Testis (tissue), 3 donors: ENCODE results near the gene KCND3. TPM values are rescaled to one million over a fixed set of nuclear protein-coding genes. Genes with fewer than 3 reads are reported as not detected.

Experiments used
- DNase-seq: peaks from one replicate; pipeline ENCODE4 v3.0.0-alpha.2; 2019
- H3K27ac ChIP-seq, 2 donors: fragments of 200-600 bp; sonication (generic); one replicate each; pipeline ENCODE4 v1.5.1; 2019
- H3K27me3 ChIP-seq: fragments of 200-600 bp; sonication (generic); one replicate; pipeline ENCODE4 v1.5.1; 2019
- H3K36me3 ChIP-seq: fragments of 200-600 bp; sonication (generic); one replicate; pipeline ENCODE4 v1.5.1; 2017; ENCODE audit warnings: low read depth; ENCODE audit errors: missing control alignments
- H3K4me1 ChIP-seq: fragments of 200-600 bp; sonication (generic); one replicate; pipeline ENCODE4 v1.5.1; 2019
- H3K4me3 ChIP-seq, 2 donors: fragments of 200-600 bp; sonication (generic); one replicate each; pipeline ENCODE4 v1.5.1; 2017 to 2019
- H3K9me3 ChIP-seq: fragments of 200-600 bp; sonication (generic); one replicate; pipeline ENCODE4 v1.5.1; 2017
- POLR2A ChIP-seq: fragments of 450-650 bp; IDR thresholded peaks from one replicate; pipeline ENCODE4 v1.6.1; 2017; ENCODE audit warnings: antibody characterized with exemption, mild to moderate bottlenecking, moderate library complexity
- WGBS, 2 donors: methylation state at CpG; one replicate each; pipeline ENCODE4 v1.1.5; 2018; 5-methylcytosine and 5-hydroxymethylcytosine counted together
- intact Hi-C: fragments of 100-400 bp; cut with DNase I; formaldehyde crosslinking; loops from one replicate; pipeline ENCODE4 v1.15.1; 2023; ENCODE audit warnings: low total_unique reads
- polyA plus RNA-seq: library from polyadenylated mRNA; stranded (reverse); fragments of 350-450 nt; fragmentation: Illumina TruSeq; extraction: RNeasy Lipid Tissue Mini Kit (QIAGEN cat#74804); gene quantifications from one replicate; pipeline ENCODE4 v1.2.3, GENCODE V29; 2014; ENCODE audit warnings: low read depth, low replicate concordance; ENCODE audit not compliant: insufficient read depth
- total RNA-seq, 2 donors: library from RNA; depleted of rRNA; stranded (reverse); fragments of >200 nt; gene quantifications; one replicate each; pipeline ENCODE4 v1.2.3, GENCODE V29; 2016
- TF ChIP-seq, protein P1 (sequence below), 3 experiments: fragments of 450-650 bp in 2 of 3; fragments of 200-600 bp in 1 of 3; sonication (generic) in 1 of 3; IDR thresholded peaks; one replicate each; pipeline ENCODE4 v1.5.1; 2016 to 2019; ENCODE audit warnings: antibody characterized with exemption in 3 of 3, mild to moderate bottlenecking in 2 of 3, moderate library complexity in 1 of 3

KCND3 gene
- total and polyA plus RNA-seq, 3 donors from 2014 or later: 5.5 to 6.6 (median 6.0) TPM

DNA sequence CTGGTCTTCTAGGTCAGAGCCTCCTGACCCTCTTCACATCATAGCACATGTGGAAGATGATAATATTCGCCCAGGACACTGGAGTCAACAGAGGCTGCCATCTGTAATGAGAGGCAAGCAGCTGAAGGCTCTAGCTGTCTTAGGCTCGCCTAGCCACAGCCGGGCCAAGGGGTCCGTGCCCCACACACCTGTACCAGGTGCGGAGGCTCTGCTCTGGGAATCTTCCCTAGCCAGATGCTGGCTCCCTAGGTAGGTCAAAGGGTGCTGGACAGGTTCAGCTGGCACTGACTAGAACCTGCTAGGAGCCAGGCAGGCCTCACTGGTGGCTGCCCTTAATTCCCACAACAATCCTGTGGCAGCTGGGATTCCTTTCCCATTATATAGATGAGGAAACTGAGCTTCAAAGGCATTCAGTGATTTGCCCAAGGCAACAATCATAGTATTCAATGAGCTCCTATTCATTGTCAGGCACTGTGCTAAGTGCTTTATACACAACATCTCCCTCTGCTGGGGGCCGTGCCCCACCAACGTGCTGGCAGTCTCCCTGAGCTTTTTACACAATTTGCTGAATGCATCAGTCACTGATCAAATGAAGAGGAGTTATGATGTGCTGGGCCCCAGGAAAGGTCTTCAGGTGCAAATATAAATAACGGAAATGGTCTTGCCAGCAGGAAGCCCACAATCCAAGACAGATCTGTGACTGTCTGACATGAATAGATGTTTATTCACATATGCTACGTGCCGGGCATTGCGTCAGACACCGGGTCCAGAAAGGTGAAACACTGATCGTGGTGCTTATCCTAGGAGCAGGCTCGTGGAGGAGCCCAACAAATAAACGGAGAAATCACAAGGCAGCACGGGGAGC lies 175.8 kb downstream of the KCND3 start:
- H3K27me3 ChIP-seq: no peaks in the 10 kb centered on the region
- H3K9me3 ChIP-seq: no peaks in the 10 kb centered on the region
- intact Hi-C loops: no loop called here
- DNase-seq: no peak
- H3K27ac ChIP-seq: no peak overlapping the region
- TF ChIP-seq POLR2A: no peak
- TF ChIP-seq, protein P1, sequence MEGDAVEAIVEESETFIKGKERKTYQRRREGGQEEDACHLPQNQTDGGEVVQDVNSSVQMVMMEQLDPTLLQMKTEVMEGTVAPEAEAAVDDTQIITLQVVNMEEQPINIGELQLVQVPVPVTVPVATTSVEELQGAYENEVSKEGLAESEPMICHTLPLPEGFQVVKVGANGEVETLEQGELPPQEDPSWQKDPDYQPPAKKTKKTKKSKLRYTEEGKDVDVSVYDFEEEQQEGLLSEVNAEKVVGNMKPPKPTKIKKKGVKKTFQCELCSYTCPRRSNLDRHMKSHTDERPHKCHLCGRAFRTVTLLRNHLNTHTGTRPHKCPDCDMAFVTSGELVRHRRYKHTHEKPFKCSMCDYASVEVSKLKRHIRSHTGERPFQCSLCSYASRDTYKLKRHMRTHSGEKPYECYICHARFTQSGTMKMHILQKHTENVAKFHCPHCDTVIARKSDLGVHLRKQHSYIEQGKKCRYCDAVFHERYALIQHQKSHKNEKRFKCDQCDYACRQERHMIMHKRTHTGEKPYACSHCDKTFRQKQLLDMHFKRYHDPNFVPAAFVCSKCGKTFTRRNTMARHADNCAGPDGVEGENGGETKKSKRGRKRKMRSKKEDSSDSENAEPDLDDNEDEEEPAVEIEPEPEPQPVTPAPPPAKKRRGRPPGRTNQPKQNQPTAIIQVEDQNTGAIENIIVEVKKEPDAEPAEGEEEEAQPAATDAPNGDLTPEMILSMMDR (IDR thresholded peaks at IDR 0.05): no peak
- H3K4me3 ChIP-seq: no peak overlapping the region
- 82 to 84% methylated on average over 12 to 16 of the region's 16 CpGs for WGBS, 2 donors
- H3K36me3 ChIP-seq: no peaks in the 10 kb centered on the region
- H3K4me1 ChIP-seq: no peaks in the 10 kb centered on the region

DNA sequence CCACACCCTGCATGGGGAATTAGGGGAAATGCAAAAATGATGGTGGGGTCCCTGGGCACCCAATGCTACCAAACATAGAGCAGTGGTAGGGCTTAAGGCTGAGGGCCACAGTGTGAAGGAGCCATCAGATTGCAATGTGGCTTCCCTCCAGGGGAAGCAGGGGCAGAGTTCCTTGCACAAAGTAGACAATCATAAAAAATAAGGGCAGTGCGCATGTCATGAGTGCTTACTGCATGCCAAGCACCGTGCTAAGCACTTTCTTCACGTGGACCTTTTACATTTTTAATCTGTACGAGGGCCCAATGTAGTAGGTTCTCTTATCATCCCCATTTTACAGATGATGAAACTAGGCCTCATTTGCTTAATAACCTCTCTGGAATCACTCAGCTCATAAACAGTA lies 177.2 kb downstream of the KCND3 start:
- Histone ChIP-seq H3K9me3 (no peaks in the 10 kb centered on the region), H3K4me3 (no peak overlapping the region), H3K36me3 (no peaks in the 10 kb centered on the region), H3K4me1 (no peaks in the 10 kb centered on the region), H3K27me3 (no peaks in the 10 kb centered on the region), H3K27ac (no peak overlapping the region)
- no peak for DNase-seq
- TF ChIP-seq POLR2A: no peak
- TF ChIP-seq, protein P1 (IDR thresholded peaks at IDR 0.05): no peak
- 93 to 98% methylated on average over 4 of the region's 4 CpGs for WGBS, 2 donors
- intact Hi-C loops: no loop called here

DNA sequence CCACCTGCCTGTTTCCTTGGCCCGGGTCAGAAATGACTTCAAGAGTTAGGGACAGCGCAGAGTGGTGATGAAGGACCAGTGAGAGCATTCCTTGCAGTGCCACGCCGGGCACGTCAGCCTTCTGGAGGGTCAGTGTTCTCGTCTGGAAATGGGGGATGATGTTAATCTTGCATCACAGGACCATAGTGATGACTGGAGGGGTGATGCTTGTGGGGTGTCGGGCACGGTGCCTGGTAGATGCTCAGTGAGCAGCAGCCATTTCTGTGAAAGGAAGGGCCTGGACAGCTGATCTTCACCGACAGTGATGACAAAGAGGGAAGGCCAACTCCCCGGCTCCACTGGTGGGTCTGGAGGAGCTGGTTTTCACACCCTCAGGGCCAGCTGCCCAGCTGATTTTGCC lies 177.6 kb downstream of the KCND3 start:
- TF ChIP-seq, protein P1 (IDR thresholded peaks at IDR 0.05): no peak
- TF ChIP-seq POLR2A: no peak
- no peak overlapping the region for H3K27ac ChIP-seq
- 94 to 96% methylated on average over 7 to 10 of the region's 10 CpGs for WGBS, 2 donors
- intact Hi-C loops: no loop called here
- no peak overlapping the region for H3K4me3 ChIP-seq
- H3K27me3 ChIP-seq: no peaks in the 10 kb centered on the region
- H3K36me3 ChIP-seq: no peaks in the 10 kb centered on the region
- DNase-seq: no peak
- no peaks in the 10 kb centered on the region for H3K4me1 ChIP-seq
- no peaks in the 10 kb centered on the region for H3K9me3 ChIP-seq

DNA sequence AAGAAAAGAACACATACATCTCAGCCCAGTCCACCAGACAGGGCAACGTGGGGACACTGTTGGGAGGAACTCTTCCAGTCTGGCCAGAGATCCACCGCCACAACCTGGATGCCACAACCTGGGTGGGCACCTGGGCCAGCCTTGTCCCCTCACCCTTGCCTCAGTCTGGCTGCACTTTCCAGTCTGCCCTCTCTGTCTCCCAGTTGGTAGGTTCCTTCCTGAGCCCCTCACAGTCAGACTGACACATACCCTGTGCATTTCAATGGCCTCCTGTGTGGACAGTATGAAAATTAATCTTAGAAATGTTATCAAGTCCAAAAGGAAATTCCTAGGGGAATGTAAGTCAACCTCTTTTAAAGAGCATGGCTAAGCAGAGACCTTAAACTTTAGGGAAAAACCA lies 184.2 kb downstream of the KCND3 start:
- Histone ChIP-seq H3K27me3 (no peaks in the 10 kb centered on the region), H3K4me3 (no peak overlapping the region), H3K4me1 (no peaks in the 10 kb centered on the region), H3K27ac (no peak overlapping the region), H3K36me3 (no peaks in the 10 kb centered on the region), H3K9me3 (no peaks in the 10 kb centered on the region)
- no peak for TF ChIP-seq POLR2A
- TF ChIP-seq, protein P1 (IDR thresholded peaks at IDR 0.05): no peak
- intact Hi-C loops: no loop called here
- no peak for DNase-seq
- 83 to 90% methylated on average over 2 of the region's 2 CpGs for WGBS, 2 donors

DNA sequence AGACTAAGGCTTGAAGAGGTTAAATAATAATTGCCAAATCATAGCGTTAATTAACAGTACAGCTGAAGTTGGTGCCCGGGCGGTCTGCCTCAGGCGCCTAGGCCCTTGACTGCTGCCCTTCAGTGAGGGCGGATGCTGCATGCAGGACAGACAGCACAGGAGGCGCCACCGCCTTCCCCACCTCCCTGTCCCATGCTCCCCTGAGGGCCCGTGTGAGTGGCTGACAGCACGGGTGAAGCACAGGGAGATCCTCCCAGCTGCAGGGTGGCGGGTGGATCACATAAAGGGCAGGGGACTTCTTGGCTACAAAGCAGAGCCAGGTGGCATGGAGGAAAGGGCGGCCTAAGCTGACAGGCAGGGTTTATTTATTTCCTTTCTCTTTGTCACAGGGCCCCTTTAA lies 184.7 kb downstream of the KCND3 start:
- Histone ChIP-seq H3K9me3 (no peaks in the 10 kb centered on the region), H3K36me3 (no peaks in the 10 kb centered on the region), H3K27ac (no peak overlapping the region), H3K4me3 (no peak overlapping the region), H3K4me1 (no peaks in the 10 kb centered on the region), H3K27me3 (no peaks in the 10 kb centered on the region)
- no peak for DNase-seq
- intact Hi-C loops: no loop called here
- 89 to 95% methylated on average over 9 to 11 of the region's 11 CpGs for WGBS, 2 donors
- TF ChIP-seq, protein P1 (IDR thresholded peaks at IDR 0.05): no peak
- TF ChIP-seq POLR2A: no peak
